GM12873 (cell line): ENCODE results near the gene ADCY5.
A peak's percentile ranks its signal among the peaks of the same experiment; 100 is the strongest.

Source experiments
- TF ChIP-seq, protein P1 (sequence below): IDR thresholded peaks from 2 replicates; pipeline ENCODE4 v1.5.1; 2012; ENCODE audit warnings: low read depth, mild to moderate bottlenecking, moderate library complexity, low read length, control low read depth; ENCODE audit not compliant: insufficient read depth; ENCODE audit errors: missing control alignments

ADCY5 gene

GRCh38 chr3:123331651-123332050 is 117.2 kb downstream of the ADCY5 start:
- TF ChIP-seq, protein P1, sequence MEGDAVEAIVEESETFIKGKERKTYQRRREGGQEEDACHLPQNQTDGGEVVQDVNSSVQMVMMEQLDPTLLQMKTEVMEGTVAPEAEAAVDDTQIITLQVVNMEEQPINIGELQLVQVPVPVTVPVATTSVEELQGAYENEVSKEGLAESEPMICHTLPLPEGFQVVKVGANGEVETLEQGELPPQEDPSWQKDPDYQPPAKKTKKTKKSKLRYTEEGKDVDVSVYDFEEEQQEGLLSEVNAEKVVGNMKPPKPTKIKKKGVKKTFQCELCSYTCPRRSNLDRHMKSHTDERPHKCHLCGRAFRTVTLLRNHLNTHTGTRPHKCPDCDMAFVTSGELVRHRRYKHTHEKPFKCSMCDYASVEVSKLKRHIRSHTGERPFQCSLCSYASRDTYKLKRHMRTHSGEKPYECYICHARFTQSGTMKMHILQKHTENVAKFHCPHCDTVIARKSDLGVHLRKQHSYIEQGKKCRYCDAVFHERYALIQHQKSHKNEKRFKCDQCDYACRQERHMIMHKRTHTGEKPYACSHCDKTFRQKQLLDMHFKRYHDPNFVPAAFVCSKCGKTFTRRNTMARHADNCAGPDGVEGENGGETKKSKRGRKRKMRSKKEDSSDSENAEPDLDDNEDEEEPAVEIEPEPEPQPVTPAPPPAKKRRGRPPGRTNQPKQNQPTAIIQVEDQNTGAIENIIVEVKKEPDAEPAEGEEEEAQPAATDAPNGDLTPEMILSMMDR = no peak

GRCh38 chr3:123331006-123331405 is 117.9 kb downstream of the ADCY5 start:
- TF ChIP-seq, protein P1 = no peak

- TF ChIP-seq, protein P1 = no peak
Measured at GRCh38 chr3:123330441-123330991, 118.4 kb downstream of the ADCY5 start.

DNA sequence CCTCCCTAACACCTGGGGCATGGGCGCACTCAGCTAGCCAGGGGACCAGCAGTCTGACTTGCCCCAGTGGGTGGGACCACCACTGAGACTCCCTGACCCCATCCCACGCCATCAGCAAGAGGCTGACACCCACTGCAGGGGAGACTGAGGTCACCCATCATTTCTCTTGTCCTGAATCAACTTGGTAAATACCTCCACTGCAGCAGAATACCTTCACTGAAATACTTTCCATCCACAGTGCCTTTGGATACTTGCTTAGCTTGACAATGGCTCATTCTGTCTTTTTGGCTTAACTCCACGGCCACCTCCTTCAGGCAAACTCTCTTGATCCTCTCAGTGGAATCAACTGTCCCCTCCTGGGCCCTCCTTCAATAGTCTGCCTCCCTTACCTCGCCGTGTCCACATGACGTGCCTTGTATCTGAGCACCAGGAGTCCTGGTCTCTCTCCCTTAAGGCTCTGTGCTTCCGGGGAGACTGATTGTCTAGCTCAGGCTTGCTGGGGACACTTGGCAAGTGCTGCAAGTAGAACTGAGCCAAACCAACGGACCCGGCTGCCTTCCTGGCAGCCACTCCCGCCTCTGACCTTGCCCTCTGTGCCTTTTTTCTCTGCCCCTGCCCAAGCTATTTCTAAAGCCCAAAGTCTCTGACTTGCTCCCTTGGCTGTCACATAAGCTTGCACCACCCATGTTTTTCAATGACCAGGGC is 119.1 kb downstream of the ADCY5 start:
- TF ChIP-seq, protein P1 = no peak

DNA sequence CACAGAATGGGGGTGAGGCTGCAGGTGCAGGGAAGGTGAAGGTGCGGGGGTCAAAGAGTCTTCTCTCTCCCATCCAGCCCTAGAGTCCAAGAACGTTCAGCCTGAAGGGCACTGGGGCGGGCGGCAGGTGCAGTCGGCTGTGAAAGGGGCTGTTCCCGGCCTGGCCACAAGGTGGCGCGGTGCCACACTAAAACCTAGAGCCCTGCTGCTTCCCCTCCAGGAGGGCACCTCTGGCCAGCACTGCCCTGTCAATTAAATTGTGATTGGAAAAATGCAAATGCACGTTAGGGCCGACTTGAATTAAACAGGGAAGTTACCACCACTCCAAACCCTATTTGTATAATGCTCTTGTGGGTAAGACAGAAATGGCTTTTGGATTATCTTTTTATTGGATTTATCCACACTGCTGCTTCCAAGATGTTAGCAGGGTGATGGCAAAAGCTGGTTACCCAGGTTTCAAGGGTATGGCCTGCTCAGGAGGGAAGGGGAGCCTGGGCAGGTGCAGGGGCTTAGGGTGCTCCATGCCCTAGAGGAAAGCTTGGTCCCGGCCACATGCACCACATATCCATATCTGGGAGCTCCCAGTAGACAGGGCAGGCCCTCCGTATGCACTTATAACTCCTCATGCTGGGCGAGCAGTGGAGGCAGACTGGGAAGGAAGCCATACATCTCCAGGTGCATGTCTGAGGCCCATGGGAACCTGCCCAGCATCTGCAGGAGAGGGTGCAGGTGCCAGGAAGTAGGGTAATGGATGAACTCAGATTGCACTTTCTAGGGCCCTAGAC is 119.8 kb downstream of the ADCY5 start:
- TF ChIP-seq, protein P1 = peak; percentile 92

- TF ChIP-seq, protein P1 = no peak
Measured at GRCh38 chr3:123327956-123328850, 120.7 kb downstream of the ADCY5 start.

GRCh38 chr3:123327480-123327879 is 121.4 kb downstream of the ADCY5 start:
- TF ChIP-seq, protein P1 = no peak
